Stomach (tissue), 9 donors: ENCODE data around the gene PXMP4. TPM values are rescaled to one million over a fixed set of nuclear protein-coding genes. Genes with fewer than 3 reads are reported as not detected.

Experiments
- DNase-seq, 2 donors: peaks; one replicate each; pipeline versions ENCODE4 v3.0.0 to v3.0.0-alpha.2; 2013 to 2019
- H3K27ac ChIP-seq, 5 donors: fragments of 200-600 bp in 4 of 5; sonication (generic) in 4 of 5; one replicate each; pipeline ENCODE4 v1.5.1; 2013 to 2019; ENCODE audit warnings: mild to moderate bottlenecking in 1 of 5, moderate library complexity in 1 of 5
- H3K27me3 ChIP-seq, 3 donors: fragments of 200-600 bp; sonication (generic); one replicate each; pipeline ENCODE4 v1.5.1; 2017 to 2019; ENCODE audit warnings: mixed run types in 1 of 3
- H3K36me3 ChIP-seq, 4 donors: fragments of 200-600 bp; sonication (generic); 1 replicate in 3 of 4; 2 replicates in 1 of 4; pipeline ENCODE4 v1.5.1; 2016 to 2019
- H3K4me1 ChIP-seq, 4 donors: fragments of 200-600 bp; sonication (generic); one replicate each; pipeline ENCODE4 v1.5.1; 2016 to 2019
- H3K4me3 ChIP-seq, 4 donors: fragments of 200-600 bp; sonication (generic) in 3 of 4; one replicate each; pipeline ENCODE4 v1.5.1; 2016 to 2019; ENCODE audit warnings: mild to moderate bottlenecking in 1 of 4
- H3K9me3 ChIP-seq, 4 donors: fragments of 200-600 bp; sonication (generic); one replicate each; pipeline ENCODE4 v1.5.1; 2016 to 2019
- CTCF ChIP-seq, 7 experiments: fragments of 450-650 bp in 4 of 7; fragments of 200-600 bp in 3 of 7; sonication (generic) in 3 of 7; IDR thresholded peaks; one replicate each; pipeline ENCODE4 v1.5.1; 2016 to 2019; ENCODE audit warnings: antibody characterized with exemption in 7 of 7, control low read depth in 2 of 7, mild to moderate bottlenecking in 1 of 7
- EP300 ChIP-seq: sonication (generic); formaldehyde crosslinking; IDR thresholded peaks from one replicate; pipeline ENCODE4 v1.6.1; 2017; ENCODE audit warnings: antibody characterized with exemption
- POLR2A ChIP-seq, 4 donors: fragments of 450-650 bp; IDR thresholded peaks; one replicate each; pipeline ENCODE4 v1.6.1; 2016; ENCODE audit warnings: antibody characterized with exemption in 4 of 4, control low read depth in 2 of 4, mild to moderate bottlenecking in 1 of 4, moderate library complexity in 1 of 4
- POLR2AphosphoS5 ChIP-seq, 3 donors: sonication (generic); formaldehyde crosslinking; IDR thresholded peaks; one replicate each; pipeline ENCODE4 v1.6.1; 2016; ENCODE audit warnings: antibody characterized with exemption in 3 of 3
- WGBS, 5 donors: extraction: QIAGEN DNeasy Blood & Tissue Kit in 3 of 5; methylation state at CpG; one replicate each; pipeline versions ENCODE4 v1.1.5 to v1.1.7; 2013 to 2018; 5-methylcytosine and 5-hydroxymethylcytosine counted together
- intact Hi-C: fragments of 100-400 bp; cut with DNase I; formaldehyde crosslinking; loops from one replicate; pipeline ENCODE4 v1.15.1; 2023; ENCODE audit warnings: low total_unique reads
- polyA plus RNA-seq, 3 donors: library from polyadenylated mRNA; stranded (reverse); fragments of 200-250 nt; gene quantifications; one replicate each; pipeline ENCODE4 v1.2.3, GENCODE V29; 2013
- total RNA-seq, 5 donors: library from RNA; depleted of rRNA; stranded (reverse); fragments of >200 nt; gene quantifications; one replicate each; pipeline versions ENCODE4 v1.1.0 to v1.2.3, GENCODE V29; 2014 to 2016
- donor health status: healthy with polysubstance abuse.
- donor health status: Bipolar disorder and iron deficiency.
- donor health status: healthy.

Gene PXMP4
- total and polyA plus RNA-seq, 8 donors: 0.72 to 36.8 (median 5.6) TPM

- WGBS, 5 donors: 25 to 43% (median 35%) methylated on average over 8 to 10 of the region's 10 CpGs
- H3K4me3 ChIP-seq: peak overlapping the region in 3 of 4 donors; percentile 48 to 57 (median 48)
- intact Hi-C loops: no loop called here
- TF ChIP-seq CTCF (IDR thresholded peaks at IDR 0.05) (no peak), POLR2AphosphoS5 (IDR thresholded peaks at IDR 0.05) (no peak), POLR2A (IDR thresholded peaks at IDR 0.05) (no peak), EP300 (no peak)
- peaks cover 12 to 33% (median 23%) of the 10 kb centered on the region in 4 donors for H3K4me1 ChIP-seq
- no peaks in the 10 kb centered on the region for H3K27me3 ChIP-seq
- peaks cover 0 to 4% (median 0%) of the 10 kb centered on the region in 4 donors for H3K36me3 ChIP-seq
- DNase-seq: peak in 1 of 2 donors; percentile 81
- H3K27ac ChIP-seq: peak overlapping the region in 4 of 5 donors; percentile 41 to 84 (median 66)
- no peaks in the 10 kb centered on the region for H3K9me3 ChIP-seq
Measured at GRCh38 chr20:33684533-33685327, 35.4 kb downstream of the PXMP4 start.

- WGBS, 5 donors: 81 to 87% (median 86%) methylated on average over 9 of the region's 9 CpGs
- no peak overlapping the region for H3K27ac ChIP-seq
- H3K4me1 ChIP-seq: peaks cover 14 to 28% (median 17%) of the 10 kb centered on the region in 4 donors
- no peaks in the 10 kb centered on the region for H3K27me3 ChIP-seq
- no peak for DNase-seq
- H3K4me3 ChIP-seq: no peak overlapping the region
- no peaks in the 10 kb centered on the region for H3K9me3 ChIP-seq
- no peak for TF ChIP-seq POLR2AphosphoS5 (IDR thresholded peaks at IDR 0.05)
- TF ChIP-seq CTCF (IDR thresholded peaks at IDR 0.05): no peak
- TF ChIP-seq POLR2A (IDR thresholded peaks at IDR 0.05): no peak
- no peak for TF ChIP-seq EP300
- H3K36me3 ChIP-seq: peaks cover 0 to 4% (median 0%) of the 10 kb centered on the region in 4 donors
- intact Hi-C loops: no loop called here
Measured at GRCh38 chr20:33681728-33682353, 38.3 kb downstream of the PXMP4 start.

GRCh38 chr20:33681288-33681687 is 38.8 kb downstream of the PXMP4 start:
- Histone ChIP-seq H3K4me1 (peaks cover 18 to 29% (median 20%) of the 10 kb centered on the region in 4 donors), H3K27me3 (no peaks in the 10 kb centered on the region), H3K9me3 (no peaks in the 10 kb centered on the region), H3K27ac (no peak overlapping the region), H3K4me3 (no peak overlapping the region), H3K36me3 (peaks cover 0 to 4% (median 0%) of the 10 kb centered on the region in 4 donors)
- intact Hi-C loops: no loop called here
- DNase-seq: no peak
- TF ChIP-seq POLR2A (IDR thresholded peaks at IDR 0.05): no peak
- no peak for TF ChIP-seq POLR2AphosphoS5 (IDR thresholded peaks at IDR 0.05)
- TF ChIP-seq CTCF (IDR thresholded peaks at IDR 0.05): no peak
- no peak for TF ChIP-seq EP300
- 82 to 92% (median 86%) methylated on average over 4 to 5 of the region's 5 CpGs for WGBS, 5 donors

GRCh38 chr20:33680686-33681085 is 39.4 kb downstream of the PXMP4 start:
- no peak for DNase-seq
- H3K27ac ChIP-seq: no peak overlapping the region
- no peak overlapping the region for H3K4me3 ChIP-seq
- peaks cover 22 to 33% (median 24%) of the 10 kb centered on the region in 4 donors for H3K4me1 ChIP-seq
- no peak for TF ChIP-seq CTCF (IDR thresholded peaks at IDR 0.05)
- no peak for TF ChIP-seq POLR2AphosphoS5 (IDR thresholded peaks at IDR 0.05)
- TF ChIP-seq EP300: no peak
- no peak for TF ChIP-seq POLR2A (IDR thresholded peaks at IDR 0.05)
- no peaks in the 10 kb centered on the region for H3K9me3 ChIP-seq
- H3K27me3 ChIP-seq: no peaks in the 10 kb centered on the region
- intact Hi-C loops: no loop called here
- WGBS, 5 donors: 88 to 96% (median 91%) methylated on average over 2 of the region's 2 CpGs
- H3K36me3 ChIP-seq: peaks cover 0 to 4% (median 0%) of the 10 kb centered on the region in 4 donors
